RWPE1 (cell line): ENCODE data around the gene ZDHHC16.
"Not testable (repeated sequence)": the region's sequence is repeated elsewhere in the genome, so short reads cannot be mapped to it uniquely, and the experiment has no call there.

Source experiments
- CTCF ChIA-PET: fragments of 350-600 bp; sonication (Branson Sonifier 250); formaldehyde crosslinking; extraction: SDS; loops from one replicate; lab custom pipeline; 2021; lab: Yijun Ruan, JAX
- POLR2A ChIA-PET: fragments of 400-600 bp; formaldehyde crosslinking; extraction: SDS; loops from one replicate; lab custom pipeline; 2020; ENCODE audit warnings: antibody characterized with exemption; ENCODE audit not compliant: low non-redundant PET; lab: Yijun Ruan, JAX
- DNase-seq: peaks from one replicate; pipeline ENCODE4 v3.0.0; 2012; ENCODE audit warnings: low spot score
- H3K27ac ChIP-seq: fragments of 450-650 bp; 2 replicates; pipeline ENCODE4 v1.5.1; 2017
- TF ChIP-seq, protein P1 (sequence below): fragments of 450-650 bp; conservative IDR thresholded peaks from 2 replicates; pipeline ENCODE4 v1.5.1; 2017; ENCODE audit warnings: low read depth, mild to moderate bottlenecking

The ZDHHC16 gene

DNA sequence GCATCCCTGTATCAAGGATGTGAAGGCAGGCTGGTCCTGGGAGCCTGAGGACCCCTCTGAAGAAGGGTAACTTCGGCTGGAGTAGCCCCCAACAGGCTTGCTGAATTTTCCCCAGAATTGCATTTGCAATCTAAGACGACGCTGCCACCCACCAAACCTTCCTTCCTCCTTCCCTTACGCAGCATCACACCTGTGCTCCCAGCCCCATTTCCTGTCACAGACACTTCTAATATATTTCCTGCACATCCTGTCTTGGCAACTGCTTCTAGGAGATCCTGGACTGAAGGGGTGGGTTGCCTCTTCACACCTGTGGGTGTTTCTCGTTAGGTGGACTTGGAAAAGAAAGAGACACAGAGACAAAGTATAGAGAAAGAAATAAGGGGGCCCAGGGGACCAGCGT, 29.4 kb upstream of the ZDHHC16 start:
- TF ChIP-seq, protein P1, sequence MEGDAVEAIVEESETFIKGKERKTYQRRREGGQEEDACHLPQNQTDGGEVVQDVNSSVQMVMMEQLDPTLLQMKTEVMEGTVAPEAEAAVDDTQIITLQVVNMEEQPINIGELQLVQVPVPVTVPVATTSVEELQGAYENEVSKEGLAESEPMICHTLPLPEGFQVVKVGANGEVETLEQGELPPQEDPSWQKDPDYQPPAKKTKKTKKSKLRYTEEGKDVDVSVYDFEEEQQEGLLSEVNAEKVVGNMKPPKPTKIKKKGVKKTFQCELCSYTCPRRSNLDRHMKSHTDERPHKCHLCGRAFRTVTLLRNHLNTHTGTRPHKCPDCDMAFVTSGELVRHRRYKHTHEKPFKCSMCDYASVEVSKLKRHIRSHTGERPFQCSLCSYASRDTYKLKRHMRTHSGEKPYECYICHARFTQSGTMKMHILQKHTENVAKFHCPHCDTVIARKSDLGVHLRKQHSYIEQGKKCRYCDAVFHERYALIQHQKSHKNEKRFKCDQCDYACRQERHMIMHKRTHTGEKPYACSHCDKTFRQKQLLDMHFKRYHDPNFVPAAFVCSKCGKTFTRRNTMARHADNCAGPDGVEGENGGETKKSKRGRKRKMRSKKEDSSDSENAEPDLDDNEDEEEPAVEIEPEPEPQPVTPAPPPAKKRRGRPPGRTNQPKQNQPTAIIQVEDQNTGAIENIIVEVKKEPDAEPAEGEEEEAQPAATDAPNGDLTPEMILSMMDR = no peak

DNA sequence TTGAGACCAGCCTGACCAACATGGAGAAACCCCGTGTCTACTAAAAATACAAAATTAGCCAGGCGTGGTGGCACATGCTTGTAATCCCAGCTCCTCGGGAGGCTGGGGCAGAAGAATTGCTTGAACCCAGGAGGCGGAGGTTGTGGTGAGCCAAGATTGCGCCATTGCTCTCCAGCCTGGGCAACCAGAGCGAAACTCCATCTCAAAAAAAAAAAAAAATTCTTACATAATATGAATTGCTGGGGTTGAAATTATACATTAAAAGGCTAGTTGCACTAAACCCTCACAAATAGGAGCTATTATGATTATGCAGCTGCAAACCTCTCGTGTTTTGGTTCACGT, 22.2 kb upstream of the ZDHHC16 start:
- H3K27ac ChIP-seq = peak overlapping the region; percentile 94
- POLR2A ChIA-PET = interaction anchor here (0.7 kb wide), 1 partner anchor 11 kb away, joined by 3 read pairs; no protein-coding TSS in a partner anchor
- DNase-seq, CTCF ChIA-PET: not testable (repeated sequence)

More for the DNA sequence above, 29.4 kb upstream of the ZDHHC16 start:
- ChIA-PET POLR2A (no interaction called here), CTCF (no interaction called here)
- H3K27ac ChIP-seq = no peak overlapping the region
- DNase-seq = no peak

DNA sequence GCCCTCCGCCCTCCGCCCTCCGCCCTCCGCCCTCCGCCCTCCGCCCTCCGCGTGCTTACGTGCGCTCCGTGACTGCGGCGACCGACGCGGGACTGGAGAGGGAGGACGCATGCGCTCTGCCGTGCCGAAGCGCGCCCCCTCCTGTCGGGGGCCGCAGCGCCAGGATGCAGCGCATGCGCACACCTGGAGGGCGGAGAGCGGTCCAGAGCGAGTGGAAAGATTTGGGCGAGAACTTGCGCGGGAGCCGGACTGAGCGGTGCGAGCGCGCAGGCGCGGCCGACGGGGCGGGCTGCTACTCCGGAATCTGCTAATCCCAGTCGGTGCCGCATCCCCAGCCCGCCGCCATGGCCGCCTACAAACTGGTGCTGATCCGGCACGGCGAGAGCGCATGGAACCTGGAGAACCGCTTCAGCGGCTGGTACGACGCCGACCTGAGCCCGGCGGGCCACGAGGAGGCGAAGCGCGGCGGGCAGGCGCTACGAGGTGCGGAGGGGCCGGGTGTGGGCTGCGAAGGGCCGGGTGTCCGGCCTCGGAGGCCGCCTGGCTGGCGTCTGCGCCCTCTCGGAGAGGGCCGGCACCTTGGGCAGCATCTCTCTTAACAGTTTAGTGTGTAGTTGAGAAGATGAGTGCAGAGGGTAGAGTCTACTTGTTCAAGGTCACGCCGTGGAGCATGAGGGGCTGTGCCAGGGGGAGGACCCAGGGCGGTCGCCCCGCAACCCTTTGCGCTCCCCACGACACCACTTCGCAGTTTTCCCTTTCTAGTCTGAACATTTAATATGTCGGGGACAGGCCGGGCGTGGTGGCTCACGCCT, 19.8 kb upstream of the ZDHHC16 start, which contains the start of gene PGAM1:
PGAM1 (plus strand) TSS at position 228 of the 812 bp plus-strand sequence; CDS start at position 345, 117 bp downstream.
- peak within 1 kb of the TSS; percentile 94 for H3K27ac ChIP-seq
- TF ChIP-seq, protein P1 = peak; percentile 80
- DNase-seq = peak; percentile 100
- CTCF ChIA-PET = interaction anchor here (1.3 kb wide), 1 partner anchor 14 kb away, joined by 3 read pairs; no protein-coding TSS in a partner anchor
- POLR2A ChIA-PET = no interaction called here

DNA sequence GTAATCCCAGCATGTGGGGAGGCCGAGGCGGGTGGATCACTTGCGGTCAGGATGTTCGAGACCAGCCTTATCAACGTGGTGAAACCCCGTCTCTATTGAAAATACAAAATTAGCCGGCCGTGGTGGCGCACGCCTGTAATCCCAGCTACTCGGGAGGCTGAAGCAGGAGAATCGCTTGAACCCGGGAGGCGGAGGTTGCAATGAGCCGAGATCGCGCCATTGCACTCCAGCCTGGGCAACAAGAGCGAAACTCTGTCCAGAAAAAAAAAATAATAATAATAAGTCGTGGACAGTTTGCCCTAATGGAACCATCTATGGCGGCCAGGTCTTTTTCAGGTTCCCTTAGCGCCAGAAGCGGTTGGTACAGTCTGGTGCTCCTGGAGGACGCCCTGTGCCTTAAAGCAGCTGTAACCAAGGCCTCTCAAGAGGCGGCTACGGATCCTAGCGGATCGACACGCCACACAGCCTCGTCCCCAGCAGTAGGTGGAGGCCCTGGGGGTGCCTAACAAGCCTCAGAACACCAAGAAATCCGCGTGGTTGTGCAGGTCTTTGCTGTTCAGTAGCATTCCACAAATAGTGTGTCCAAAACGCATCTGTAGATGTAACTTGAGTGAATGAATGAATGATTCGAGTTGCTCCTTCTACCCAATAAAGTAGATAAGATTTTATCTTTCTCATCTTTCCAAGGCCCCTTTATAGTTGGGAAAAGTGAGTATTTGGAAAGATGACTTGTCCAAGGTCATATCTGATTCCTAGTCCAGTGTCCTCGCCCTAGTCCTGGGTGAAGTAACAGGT, 19.0 kb upstream of the ZDHHC16 start:
- peak overlapping the region; percentile 94 for H3K27ac ChIP-seq
- TF ChIP-seq, protein P1 = no peak
- ChIA-PET CTCF (interaction anchor here (0.5 to 1.3 kb wide), 3 partner anchors 9 to 95 kb away, joined by 3 read pairs; no protein-coding TSS in a partner anchor), POLR2A (interaction anchor here (0.5 kb wide), 1 partner anchor 12 kb away, joined by 4 read pairs; no protein-coding TSS in a partner anchor)
- no peak for DNase-seq

DNA sequence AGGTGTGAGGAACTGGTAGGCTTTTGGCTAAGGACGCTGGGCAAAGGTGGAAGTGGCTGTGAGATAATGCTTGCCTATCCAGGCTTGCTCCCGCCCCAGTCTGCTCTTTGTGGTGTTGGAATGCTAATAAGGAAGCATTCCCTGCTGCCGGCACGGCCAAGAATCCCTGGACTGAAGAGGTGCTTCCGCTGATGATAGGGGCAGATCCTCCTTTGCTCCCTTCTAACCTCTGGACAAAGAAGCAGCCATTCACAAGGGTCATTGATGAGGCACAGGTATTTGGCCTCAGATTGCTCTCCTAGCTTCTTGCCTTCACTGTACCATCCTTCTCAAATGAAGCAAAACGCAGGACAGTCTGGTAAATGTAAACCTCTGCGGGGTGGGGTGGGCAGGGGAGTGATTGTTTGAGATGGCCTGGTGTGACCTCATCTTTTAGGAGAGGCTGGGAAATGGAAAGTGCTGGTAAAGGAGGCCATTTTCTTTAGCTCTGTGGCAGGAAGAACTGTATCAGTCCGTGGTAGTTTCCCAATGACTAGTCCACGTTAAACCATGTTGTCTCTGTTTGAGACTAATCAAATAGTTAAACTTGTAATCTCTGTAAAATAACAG, 18.3 kb upstream of the ZDHHC16 start:
- DNase-seq = no peak
- ChIA-PET POLR2A (interaction anchor here (0.5 to 0.6 kb wide), 2 partner anchors 13 to 18 kb away, joined by 4 to 9 read pairs; no protein-coding TSS in a partner anchor), CTCF (interaction anchor here (0.5 to 1.3 kb wide), 3 partner anchors 10 to 94 kb away, joined by 3 read pairs; no protein-coding TSS in a partner anchor)
- peak overlapping the region; percentile 94 for H3K27ac ChIP-seq
- TF ChIP-seq, protein P1 = no peak

DNA sequence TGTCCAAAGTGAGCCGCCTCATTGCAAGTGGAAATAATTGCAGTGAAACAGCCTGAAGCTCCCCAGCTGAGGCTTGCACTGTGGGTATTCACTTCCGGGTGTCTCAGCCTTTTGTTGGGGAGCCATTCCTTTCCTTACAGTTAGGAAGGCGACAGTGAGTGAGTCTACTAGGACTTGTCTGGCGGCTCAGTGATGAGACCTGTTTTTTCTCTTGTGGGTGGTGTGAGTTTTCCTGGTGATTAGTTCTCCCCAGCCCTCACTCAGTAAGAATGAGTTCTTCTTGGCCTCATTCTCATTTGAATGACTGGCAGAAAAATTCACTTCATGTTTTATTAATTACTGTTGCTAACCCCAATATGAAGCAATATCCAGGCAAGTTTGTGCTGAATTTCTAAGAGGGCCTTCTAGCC, 17.4 kb upstream of the ZDHHC16 start:
- CTCF ChIA-PET = no interaction called here

More for the DNA sequence above, 17.4 kb upstream of the ZDHHC16 start:
- TF ChIP-seq, protein P1 = no peak
- no peak for DNase-seq
- H3K27ac ChIP-seq = peak overlapping the region; percentile 37; the same call in 1 of the 2 replicates
- POLR2A ChIA-PET = no interaction called here
